ENCODE results near the gene ELOVL2. TPM values are rescaled to one million over a fixed set of nuclear protein-coding genes. Genes with fewer than 3 reads are reported as not detected.

Gene ELOVL2
- total and polyA plus RNA-seq, 10 of the 15 experiments (the other 5 are each of a cell fraction or from before 2014, with no cell fraction given): 0.01 to 0.03 TPM; not detected in 8

Other genes starting within 250 kb of the ELOVL2 start
- 0.11 TPM in 2 replicates for gene MAK, start 205.8 kb downstream of the ELOVL2 start, total RNA-seq (2014; rRNA removed)
- gene MAK, start 205.8 kb downstream of the ELOVL2 start, total RNA-seq (2014; rRNA removed; fragmentation: Illumina TruSeq; extraction: Trizol): 0.05 and 0.13 TPM in 2 replicates
- 0.05 and 0.08 TPM in 2 replicates for gene MAK, start 205.8 kb downstream of the ELOVL2 start, total RNA-seq (2021)
- gene MAK, start 205.8 kb downstream of the ELOVL2 start, polyA plus RNA-seq (2011; rRNA removed): 0.03 TPM in 1 of 2 replicates, not detected in the other
- 0.09 and 0.21 TPM in 2 replicates for gene MAK, start 205.8 kb downstream of the ELOVL2 start, polyA plus RNA-seq (2014; fragmentation: Illumina TruSeq; extraction: Trizol)
- under 1 TPM; 0.13 to 0.32 TPM for gene MAK, start 205.8 kb downstream of the ELOVL2 start, polyA plus RNA-seq (2014; fragmentation: Nextera tagmentation; extraction: Ambion mirVana)
- 0.01 and 0.03 TPM in 2 replicates for gene MAK, start 205.8 kb downstream of the ELOVL2 start, polyA plus RNA-seq (2014; rRNA removed)
- under 1 TPM; 0.20 to 0.90 TPM for gene MAK, start 205.8 kb downstream of the ELOVL2 start, polyA plus RNA-seq (2016; fragmentation: Nextera tagmentation; extraction: Ambion mirVana)
- not detected in 2 replicates for gene GCM2, start 162.3 kb downstream of the ELOVL2 start, total RNA-seq (2014; rRNA removed)
- gene GCM2, start 162.3 kb downstream of the ELOVL2 start, total RNA-seq (2014; rRNA removed; fragmentation: Illumina TruSeq; extraction: Trizol): not detected in 2 replicates
- not detected in 2 replicates for gene GCM2, start 162.3 kb downstream of the ELOVL2 start, total RNA-seq (2021)
- gene GCM2, start 162.3 kb downstream of the ELOVL2 start, polyA plus RNA-seq (2011; rRNA removed): not detected in 2 replicates
- not detected in 2 replicates for gene GCM2, start 162.3 kb downstream of the ELOVL2 start, polyA plus RNA-seq (2014; fragmentation: Illumina TruSeq; extraction: Trizol)
- not detected for gene GCM2, start 162.3 kb downstream of the ELOVL2 start, polyA plus RNA-seq (2014; fragmentation: Nextera tagmentation; extraction: Ambion mirVana)
- not detected in 2 replicates for gene GCM2, start 162.3 kb downstream of the ELOVL2 start, polyA plus RNA-seq (2014; rRNA removed)
- not detected for gene GCM2, start 162.3 kb downstream of the ELOVL2 start, polyA plus RNA-seq (2016; fragmentation: Nextera tagmentation; extraction: Ambion mirVana)
- gene SYCP2L, start 157.3 kb downstream of the ELOVL2 start, total RNA-seq (2014; rRNA removed): not detected in 2 replicates
- not detected in 2 replicates for gene SYCP2L, start 157.3 kb downstream of the ELOVL2 start, total RNA-seq (2014; rRNA removed; fragmentation: Illumina TruSeq; extraction: Trizol)
- gene SYCP2L, start 157.3 kb downstream of the ELOVL2 start, total RNA-seq (2021): not detected in 2 replicates
- gene SYCP2L, start 157.3 kb downstream of the ELOVL2 start, polyA plus RNA-seq (2011; rRNA removed): 0.12 and 0.72 TPM in 2 replicates
- gene SYCP2L, start 157.3 kb downstream of the ELOVL2 start, polyA plus RNA-seq (2014; fragmentation: Illumina TruSeq; extraction: Trizol): 0.04 TPM in 1 of 2 replicates, not detected in the other
- not detected for gene SYCP2L, start 157.3 kb downstream of the ELOVL2 start, polyA plus RNA-seq (2014; fragmentation: Nextera tagmentation; extraction: Ambion mirVana)
- gene SYCP2L, start 157.3 kb downstream of the ELOVL2 start, polyA plus RNA-seq (2014; rRNA removed): 0.03 TPM in 1 of 2 replicates, not detected in the other
- gene SYCP2L, start 157.3 kb downstream of the ELOVL2 start, polyA plus RNA-seq (2016; fragmentation: Nextera tagmentation; extraction: Ambion mirVana): not detected
- 5.1 and 7.2 TPM in 2 replicates for gene SMIM13, start 49.5 kb upstream of the ELOVL2 start, total RNA-seq (2014; rRNA removed)
- gene SMIM13, start 49.5 kb upstream of the ELOVL2 start, total RNA-seq (2014; rRNA removed; fragmentation: Illumina TruSeq; extraction: Trizol): 4.6 and 5.1 TPM in 2 replicates
- gene SMIM13, start 49.5 kb upstream of the ELOVL2 start, total RNA-seq (2021): 6.6 and 8.5 TPM in 2 replicates
- gene SMIM13, start 49.5 kb upstream of the ELOVL2 start, polyA plus RNA-seq (2011; rRNA removed): 4.3 and 5.5 TPM in 2 replicates
- gene SMIM13, start 49.5 kb upstream of the ELOVL2 start, polyA plus RNA-seq (2014; fragmentation: Illumina TruSeq; extraction: Trizol): 4.8 and 5.6 TPM in 2 replicates
- 1 to 10 TPM; 2.0 to 3.2 TPM for gene SMIM13, start 49.5 kb upstream of the ELOVL2 start, polyA plus RNA-seq (2014; fragmentation: Nextera tagmentation; extraction: Ambion mirVana)
- 3.5 and 4.6 TPM in 2 replicates for gene SMIM13, start 49.5 kb upstream of the ELOVL2 start, polyA plus RNA-seq (2014; rRNA removed)
- gene SMIM13, start 49.5 kb upstream of the ELOVL2 start, polyA plus RNA-seq (2016; fragmentation: Nextera tagmentation; extraction: Ambion mirVana): 1 to 10 TPM; 4.4 to 5.1 TPM
- gene ERVFRD-1, start 67.4 kb upstream of the ELOVL2 start, total RNA-seq (2014; rRNA removed): not detected in 2 replicates
- not detected in 2 replicates for gene ERVFRD-1, start 67.4 kb upstream of the ELOVL2 start, total RNA-seq (2014; rRNA removed; fragmentation: Illumina TruSeq; extraction: Trizol)
- gene ERVFRD-1, start 67.4 kb upstream of the ELOVL2 start, total RNA-seq (2021): not detected in 2 replicates
- not detected in 2 replicates for gene ERVFRD-1, start 67.4 kb upstream of the ELOVL2 start, polyA plus RNA-seq (2011; rRNA removed)
- 0.03 and 0.06 TPM in 2 replicates for gene ERVFRD-1, start 67.4 kb upstream of the ELOVL2 start, polyA plus RNA-seq (2014; fragmentation: Illumina TruSeq; extraction: Trizol)
- not detected for gene ERVFRD-1, start 67.4 kb upstream of the ELOVL2 start, polyA plus RNA-seq (2014; fragmentation: Nextera tagmentation; extraction: Ambion mirVana)
- gene ERVFRD-1, start 67.4 kb upstream of the ELOVL2 start, polyA plus RNA-seq (2014; rRNA removed): not detected in 2 replicates
- gene ERVFRD-1, start 67.4 kb upstream of the ELOVL2 start, polyA plus RNA-seq (2016; fragmentation: Nextera tagmentation; extraction: Ambion mirVana): under 1 TPM; 0.07 to 0.11 TPM
- 16.9 and 21.3 TPM in 2 replicates for gene NEDD9, start 188.4 kb upstream of the ELOVL2 start, total RNA-seq (2014; rRNA removed)
- 18.4 and 20.1 TPM in 2 replicates for gene NEDD9, start 188.4 kb upstream of the ELOVL2 start, total RNA-seq (2014; rRNA removed; fragmentation: Illumina TruSeq; extraction: Trizol)
- gene NEDD9, start 188.4 kb upstream of the ELOVL2 start, total RNA-seq (2021): 15.2 and 17.5 TPM in 2 replicates
- 82.7 and 92.6 TPM in 2 replicates for gene NEDD9, start 188.4 kb upstream of the ELOVL2 start, polyA plus RNA-seq (2011; rRNA removed)
- 14.0 and 14.2 TPM in 2 replicates for gene NEDD9, start 188.4 kb upstream of the ELOVL2 start, polyA plus RNA-seq (2014; fragmentation: Illumina TruSeq; extraction: Trizol)
- 1 to 10 TPM; 4.9 to 6.3 TPM for gene NEDD9, start 188.4 kb upstream of the ELOVL2 start, polyA plus RNA-seq (2014; fragmentation: Nextera tagmentation; extraction: Ambion mirVana)
- 13.0 and 15.3 TPM in 2 replicates for gene NEDD9, start 188.4 kb upstream of the ELOVL2 start, polyA plus RNA-seq (2014; rRNA removed)
- 10 to 100 TPM in 1 of 2 experiments, 1 to 10 TPM in 1; 9.7 to 12.1 TPM for gene NEDD9, start 188.4 kb upstream of the ELOVL2 start, polyA plus RNA-seq (2016; fragmentation: Nextera tagmentation; extraction: Ambion mirVana)

All from GM12878 (cell line).